Measurements from ENCODE around the gene SPATA19.

Gene SPATA19

DNA sequence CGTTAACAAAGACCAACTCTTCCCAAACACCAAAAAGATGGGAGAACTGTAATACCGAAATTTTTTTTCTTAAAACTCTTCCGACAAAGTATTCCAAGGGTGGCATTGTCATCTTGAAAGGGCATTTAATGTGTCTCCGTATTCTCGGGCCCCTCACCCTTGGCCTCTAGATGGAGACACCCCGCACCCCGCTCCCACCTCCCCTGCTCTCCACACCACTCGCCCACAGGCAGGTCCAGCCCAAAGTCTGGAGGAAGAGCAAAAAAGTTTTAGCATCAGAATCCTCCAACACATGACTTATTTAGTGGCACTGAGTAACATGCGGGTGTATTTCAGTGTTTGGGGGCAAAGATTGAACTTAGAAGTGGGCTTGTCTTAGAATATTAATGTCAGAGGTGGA lies 20.7 kb downstream of the SPATA19 start:
- no peak for DNase-seq (ENCODE audit: extremely low read depth, low read depth)
- TF ChIP-seq, protein P1, sequence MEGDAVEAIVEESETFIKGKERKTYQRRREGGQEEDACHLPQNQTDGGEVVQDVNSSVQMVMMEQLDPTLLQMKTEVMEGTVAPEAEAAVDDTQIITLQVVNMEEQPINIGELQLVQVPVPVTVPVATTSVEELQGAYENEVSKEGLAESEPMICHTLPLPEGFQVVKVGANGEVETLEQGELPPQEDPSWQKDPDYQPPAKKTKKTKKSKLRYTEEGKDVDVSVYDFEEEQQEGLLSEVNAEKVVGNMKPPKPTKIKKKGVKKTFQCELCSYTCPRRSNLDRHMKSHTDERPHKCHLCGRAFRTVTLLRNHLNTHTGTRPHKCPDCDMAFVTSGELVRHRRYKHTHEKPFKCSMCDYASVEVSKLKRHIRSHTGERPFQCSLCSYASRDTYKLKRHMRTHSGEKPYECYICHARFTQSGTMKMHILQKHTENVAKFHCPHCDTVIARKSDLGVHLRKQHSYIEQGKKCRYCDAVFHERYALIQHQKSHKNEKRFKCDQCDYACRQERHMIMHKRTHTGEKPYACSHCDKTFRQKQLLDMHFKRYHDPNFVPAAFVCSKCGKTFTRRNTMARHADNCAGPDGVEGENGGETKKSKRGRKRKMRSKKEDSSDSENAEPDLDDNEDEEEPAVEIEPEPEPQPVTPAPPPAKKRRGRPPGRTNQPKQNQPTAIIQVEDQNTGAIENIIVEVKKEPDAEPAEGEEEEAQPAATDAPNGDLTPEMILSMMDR (IDR thresholded peaks at IDR 0.05; ENCODE audit: low read depth, low read length) = no peak

DNA sequence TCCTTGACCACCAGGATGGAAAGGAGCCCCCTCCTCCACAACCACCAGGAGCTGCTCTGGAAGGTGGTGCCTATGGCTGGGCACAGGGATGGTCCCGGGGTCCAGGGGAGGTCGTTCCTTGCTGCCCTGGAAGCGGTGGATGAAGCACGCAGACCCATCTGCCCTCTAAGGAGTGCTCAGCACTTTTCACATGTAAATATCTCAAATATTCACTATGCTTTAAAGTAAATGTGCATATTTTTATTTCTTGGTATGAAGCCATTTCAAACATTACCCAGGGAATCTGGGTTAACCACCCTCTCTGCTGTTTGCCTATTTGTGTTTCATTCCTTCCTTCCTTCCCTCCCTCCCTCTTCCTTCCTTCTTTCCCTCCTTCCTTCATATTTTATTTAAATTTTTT lies 21.7 kb downstream of the SPATA19 start:
- TF ChIP-seq, protein P1 (IDR thresholded peaks at IDR 0.05; ENCODE audit: low read depth, low read length) = no peak
- DNase-seq (ENCODE audit: extremely low read depth, low read depth) = no peak

DNA sequence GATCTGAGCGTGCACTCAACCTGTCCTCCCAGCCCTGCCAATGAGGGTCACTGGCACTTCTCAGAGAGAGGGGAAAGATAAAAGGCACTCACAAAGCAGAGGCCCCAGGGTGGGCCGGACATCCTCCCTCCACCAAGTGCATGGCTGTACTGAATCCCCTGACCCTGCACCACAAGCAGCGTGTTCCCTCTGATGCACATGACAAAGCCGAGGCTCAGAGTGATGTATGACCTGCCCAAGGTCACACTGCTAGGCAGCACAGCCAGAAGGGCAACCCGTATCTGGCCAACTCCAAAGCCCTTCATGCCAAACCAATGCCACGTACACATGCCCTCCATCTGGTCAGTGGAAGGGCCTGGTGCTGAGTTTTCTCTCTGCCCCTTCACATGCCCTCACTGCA lies 22.1 kb downstream of the SPATA19 start:
- TF ChIP-seq, protein P1 (IDR thresholded peaks at IDR 0.05; ENCODE audit: low read depth, low read length) = no peak
- DNase-seq (ENCODE audit: extremely low read depth, low read depth) = no peak

DNA sequence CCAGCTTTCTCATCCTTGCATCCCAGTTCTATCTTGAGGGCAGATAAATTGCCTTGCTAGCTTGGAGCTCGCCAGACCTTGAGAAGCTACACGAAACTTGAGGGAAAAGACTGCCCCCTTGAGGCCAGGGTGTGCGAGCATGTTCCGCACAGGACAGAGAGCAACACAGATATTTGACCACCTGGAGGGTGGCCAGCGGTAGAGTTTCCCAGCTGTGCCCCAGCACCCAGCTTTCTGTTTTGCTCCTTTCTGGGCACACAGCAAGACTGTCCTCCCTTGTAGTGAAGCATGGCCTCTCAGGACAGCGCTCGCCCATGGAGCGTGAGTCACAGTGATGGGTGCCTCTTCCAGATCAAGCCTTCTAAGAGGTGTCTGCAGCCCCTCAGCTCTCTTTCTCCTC lies 23.5 kb downstream of the SPATA19 start:
- DNase-seq (ENCODE audit: extremely low read depth, low read depth) = no peak
- TF ChIP-seq, protein P1 (IDR thresholded peaks at IDR 0.05; ENCODE audit: low read depth, low read length) = no peak

DNA sequence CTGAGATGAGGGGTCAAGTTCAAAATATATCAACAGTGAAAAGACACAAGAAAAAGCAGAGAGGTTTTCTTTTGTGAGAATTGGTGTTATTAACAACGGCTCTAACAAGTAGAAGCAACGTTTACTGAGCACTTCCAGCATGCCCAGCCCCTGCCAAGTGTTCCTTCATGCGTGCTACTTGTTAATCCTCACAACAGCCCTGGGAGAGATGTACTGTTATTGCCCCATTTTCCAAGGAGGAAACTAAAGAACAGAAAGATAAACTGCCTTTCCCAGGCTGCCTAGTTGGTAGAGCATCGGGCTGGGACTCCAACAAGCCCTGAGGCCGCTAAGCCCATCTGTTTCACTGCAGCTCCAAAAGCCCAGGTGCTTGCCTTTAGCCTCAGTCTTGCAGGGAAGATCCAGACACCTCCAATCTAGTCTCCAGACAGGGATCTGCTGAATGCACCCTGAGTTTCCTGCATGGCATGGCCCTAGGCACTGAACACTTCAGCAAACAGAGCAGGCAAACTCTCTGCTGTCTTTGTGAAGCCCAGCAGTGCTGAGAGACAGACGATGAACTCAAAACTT lies 25.5 kb downstream of the SPATA19 start:
- no peak for DNase-seq (ENCODE audit: extremely low read depth, low read depth)
- TF ChIP-seq, protein P1 (IDR thresholded peaks at IDR 0.05; ENCODE audit: low read depth, low read length) = no peak

DNA sequence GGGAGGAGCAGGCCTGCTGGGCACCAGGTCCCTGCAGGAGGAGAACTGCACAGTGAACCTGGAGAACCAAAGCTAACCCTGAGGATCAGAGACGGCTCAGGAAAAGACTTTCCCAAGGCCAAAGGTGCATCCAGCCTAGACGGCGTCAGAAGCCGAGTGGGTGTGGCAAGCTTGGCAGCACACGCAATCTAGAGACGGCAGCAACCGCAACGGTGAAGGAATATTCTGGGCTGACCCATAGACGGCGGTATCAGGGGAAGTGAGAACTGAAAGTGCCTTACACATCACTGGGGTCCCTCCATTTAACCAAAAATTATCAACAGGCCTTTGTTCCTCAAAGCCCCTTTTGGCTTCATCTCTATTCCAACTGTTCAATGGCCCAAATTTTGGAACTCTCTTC lies 26.2 kb downstream of the SPATA19 start:
- no peak for DNase-seq (ENCODE audit: extremely low read depth, low read depth)
- TF ChIP-seq, protein P1 (IDR thresholded peaks at IDR 0.05; ENCODE audit: low read depth, low read length) = no peak

DNA sequence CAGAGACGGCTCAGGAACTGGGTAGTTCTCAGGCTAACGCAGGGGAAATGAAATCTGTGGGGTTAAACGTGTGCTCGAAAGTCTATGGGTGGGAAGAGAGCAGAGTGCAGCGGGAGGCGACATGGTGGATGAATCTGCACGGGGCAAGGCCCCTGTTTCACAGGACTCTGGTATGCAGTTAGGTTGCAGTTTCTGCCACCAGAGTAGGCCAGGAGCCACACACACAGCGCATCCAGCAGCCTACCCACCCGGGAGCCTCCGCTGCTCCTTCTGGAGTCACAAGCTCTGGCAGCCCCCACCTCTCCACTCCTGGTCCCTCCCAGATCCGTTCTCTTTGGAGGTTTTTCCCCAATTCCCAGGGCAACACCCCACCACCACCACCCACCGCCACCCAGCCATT lies 27.0 kb downstream of the SPATA19 start:
- TF ChIP-seq, protein P1 (IDR thresholded peaks at IDR 0.05; ENCODE audit: low read depth, low read length) = no peak
- DNase-seq (ENCODE audit: extremely low read depth, low read depth) = no peak

Measured in AG09319 (cell line).